Lower leg skin (tissue), 3 donors: Measurements from ENCODE around the gene ETFA.

Experiments
- CTCF ChIP-seq, 3 donors: fragments of 450-650 bp; IDR thresholded peaks; one replicate each; pipeline ENCODE4 v1.5.1; 2016; ENCODE audit warnings: antibody characterized with exemption in 3 of 3, mild to moderate bottlenecking in 3 of 3, moderate library complexity in 2 of 3
- POLR2A ChIP-seq, 2 donors: fragments of 450-650 bp; IDR thresholded peaks; one replicate each; pipeline ENCODE4 v1.6.1; 2016 to 2017; ENCODE audit warnings: antibody characterized with exemption in 2 of 2, mild to moderate bottlenecking in 1 of 2, moderate library complexity in 1 of 2

GRCh38 chr15:76327191-76328105 is 16.2 kb upstream of the ETFA start:
- TF ChIP-seq CTCF (IDR thresholded peaks at IDR 0.05) (no peak), POLR2A (IDR thresholded peaks at IDR 0.05) (no peak)
